ENCODE measurements around the gene SLC10A3.
A peak's percentile ranks its signal among the peaks of the same experiment; 100 is the strongest.

The SLC10A3 gene

GRCh38 chrX:154484255-154485149 is 5.9 kb downstream of the SLC10A3 start:
- no peak for DNase-seq (ENCODE audit: low read depth in 2 of 2)

DNA sequence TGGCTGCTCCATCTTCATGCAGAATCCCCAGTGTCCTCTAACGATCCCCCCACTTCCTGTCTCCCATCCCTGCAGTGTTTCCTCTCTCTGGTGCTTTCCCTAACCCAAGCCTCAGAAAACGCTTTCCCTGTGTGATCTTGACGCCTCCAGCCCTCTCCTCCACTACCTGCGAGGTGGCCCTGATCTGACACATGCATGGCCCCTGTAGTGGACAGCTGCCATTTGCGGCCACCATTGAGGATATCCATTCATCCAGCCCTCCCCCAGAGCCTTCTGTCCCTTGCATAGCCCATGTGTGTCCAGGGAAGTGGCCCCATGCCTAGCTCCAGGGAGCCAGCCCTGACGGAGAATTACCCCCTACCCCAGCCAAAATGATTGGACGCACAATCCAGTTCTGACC is 7.1 kb downstream of the SLC10A3 start:
- DNase-seq (ENCODE audit: low read depth in 2 of 2): no peak

- no peak for DNase-seq (ENCODE audit: low read depth in 2 of 2)
Observed at GRCh38 chrX:154482786-154483185, 7.6 kb downstream of the SLC10A3 start.

DNA sequence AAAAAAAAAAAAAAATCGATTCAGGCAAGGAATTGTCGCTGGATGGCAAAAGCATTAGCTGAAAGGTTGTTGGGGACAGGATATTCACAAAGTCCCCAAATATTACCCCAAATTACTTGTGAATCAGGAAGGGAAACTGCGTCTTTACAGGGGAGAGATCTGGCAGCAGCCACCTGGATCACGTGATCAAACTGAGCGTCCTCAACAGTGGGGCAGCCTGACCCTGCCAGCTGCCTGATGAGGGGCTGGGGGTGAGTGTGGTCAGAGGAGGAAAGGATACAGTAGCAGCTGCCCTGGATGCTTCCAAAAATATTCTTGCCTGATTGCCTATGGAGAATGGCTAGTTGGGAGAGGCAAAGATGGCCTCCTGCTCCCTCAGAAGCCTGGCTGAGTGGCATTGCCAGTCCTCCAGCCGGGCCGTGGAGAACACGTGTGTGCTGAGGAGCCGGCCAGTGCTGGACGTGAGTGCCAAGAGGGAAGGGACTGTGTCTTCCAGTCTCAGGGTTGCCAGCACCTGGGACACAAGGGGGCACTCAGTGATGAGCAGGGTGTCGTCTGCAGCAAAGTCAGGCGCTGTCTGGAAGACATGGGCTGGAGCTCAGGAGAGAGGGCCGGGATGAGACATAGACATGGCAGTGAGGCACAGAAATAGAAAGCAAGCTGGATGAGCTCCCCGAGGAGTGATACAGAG is 8.4 kb downstream of the SLC10A3 start:
- DNase-seq (ENCODE audit: low read depth in 2 of 2): no peak

DNA sequence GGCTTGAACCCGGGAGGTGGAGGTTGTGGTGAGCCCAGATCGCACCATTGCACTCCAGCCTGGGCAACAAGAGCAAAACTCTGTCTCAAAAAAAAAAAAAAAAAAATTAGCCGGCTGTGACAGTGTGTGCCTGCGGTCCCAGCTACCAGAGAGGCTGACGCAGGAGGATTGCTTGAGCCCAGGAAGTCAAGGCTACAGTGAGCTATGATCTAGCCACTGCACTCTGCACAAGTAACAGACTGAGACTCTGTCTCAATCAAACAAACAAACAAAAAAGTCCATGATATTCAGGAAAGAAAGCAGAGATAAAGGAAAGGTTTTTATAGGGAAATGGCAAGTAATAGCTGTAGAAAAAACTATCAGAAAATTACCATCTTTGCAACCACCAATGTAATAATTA is 9.2 kb downstream of the SLC10A3 start:
- DNase-seq (ENCODE audit: low read depth in 2 of 2): no peak

DNA sequence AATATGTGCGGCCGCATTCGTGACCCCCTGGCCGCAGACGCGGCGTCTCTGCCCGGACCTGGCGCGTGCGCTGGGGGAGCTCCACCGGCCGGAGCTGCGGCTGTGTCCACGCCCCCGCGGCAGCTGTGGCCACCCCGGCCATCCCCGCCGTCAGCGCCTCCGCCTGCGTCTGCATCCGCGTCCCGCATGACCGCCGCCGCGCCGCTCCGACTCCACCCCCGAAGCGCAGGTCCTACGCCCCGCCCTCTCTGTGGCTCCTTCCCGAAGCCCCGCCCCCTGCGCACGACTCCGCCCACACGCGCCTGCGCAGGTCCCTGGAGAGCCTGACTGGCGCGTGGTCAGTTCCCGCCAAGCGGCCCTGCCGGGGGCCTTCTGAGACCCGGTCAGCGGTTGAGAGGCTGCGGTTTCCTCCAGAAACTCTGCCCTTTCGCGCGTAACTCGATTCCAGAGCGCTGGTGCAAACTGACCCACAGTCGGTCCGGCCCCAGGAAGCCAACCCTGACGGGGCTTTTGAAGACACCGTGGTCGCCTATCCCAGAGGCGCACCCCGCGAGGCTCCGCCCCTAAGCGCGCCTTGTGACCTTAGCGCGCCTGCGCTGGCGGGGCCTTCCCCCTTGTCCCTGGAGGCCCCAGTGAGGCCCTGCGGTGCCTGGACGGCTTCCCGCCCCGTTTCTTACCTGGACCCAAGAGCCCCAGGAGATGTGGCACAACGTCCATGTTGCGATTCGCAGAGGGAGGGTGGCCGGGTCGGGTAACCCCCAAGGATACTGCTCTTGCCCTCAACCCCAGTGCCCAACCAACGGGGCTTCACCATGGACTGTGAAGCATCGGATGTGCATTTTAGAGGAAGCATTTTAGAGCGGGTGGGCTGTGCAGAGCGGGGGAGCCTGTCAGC is 11.5 kb downstream of the SLC10A3 start, which contains the start of gene LAGE3:
Gene LAGE3 (minus strand): TSS at position 554 of the 895 bp plus-strand sequence. CDS start 366 bp downstream, at position 188.
- DNase-seq (ENCODE audit: low read depth in 2 of 2): peak; percentile 65 to 67

DNA sequence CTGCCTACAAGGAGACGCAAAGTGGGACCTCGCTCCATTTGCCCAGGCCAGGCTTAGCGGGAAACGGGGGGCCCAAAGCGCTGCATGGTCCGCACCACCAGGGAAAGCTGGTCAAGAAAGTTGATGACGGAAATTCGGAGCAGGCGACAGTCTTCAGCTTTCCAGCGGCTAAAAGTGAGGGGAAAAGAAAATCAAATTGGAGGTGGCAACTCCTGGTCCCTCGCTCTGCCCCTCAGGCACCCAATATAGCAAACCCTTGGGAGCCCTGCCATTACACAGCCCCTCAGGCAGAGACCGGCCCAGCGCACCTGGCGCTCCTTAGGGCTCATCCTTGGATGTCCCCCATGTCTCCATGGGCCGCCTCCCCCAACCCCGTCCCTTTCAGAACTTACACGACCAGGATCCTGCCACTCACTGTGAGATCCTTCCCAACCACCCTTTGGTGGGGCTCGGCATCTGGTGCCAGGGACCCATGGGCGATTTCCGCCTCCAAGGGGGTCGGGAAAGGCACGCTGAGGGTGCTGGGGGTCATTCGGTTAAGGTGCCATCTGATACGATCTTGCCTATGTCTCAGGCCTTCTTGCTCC is 12.4 kb downstream of the SLC10A3 start:
- DNase-seq (ENCODE audit: low read depth in 2 of 2): no peak

DNA sequence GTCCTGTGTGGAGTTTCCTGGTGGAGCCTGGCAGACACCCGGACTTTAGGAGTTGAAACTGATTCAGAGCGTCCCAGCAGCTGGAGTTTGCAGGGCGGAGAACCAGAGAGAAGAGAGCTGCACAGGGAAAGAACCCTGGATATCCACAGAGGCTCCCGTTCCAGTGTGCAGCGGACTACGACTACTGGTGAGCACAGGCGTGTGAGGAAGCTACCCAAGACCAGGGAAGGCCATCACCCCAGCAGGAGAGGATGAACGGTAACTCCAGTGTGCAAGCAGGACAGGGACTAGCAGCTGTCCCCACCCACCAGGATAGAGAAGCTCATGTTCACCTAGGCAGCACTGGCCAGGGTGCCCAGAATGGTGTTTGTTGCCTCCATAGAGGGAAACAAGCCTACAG is 13.6 kb downstream of the SLC10A3 start:
- DNase-seq (ENCODE audit: low read depth in 2 of 2): no peak

DNA sequence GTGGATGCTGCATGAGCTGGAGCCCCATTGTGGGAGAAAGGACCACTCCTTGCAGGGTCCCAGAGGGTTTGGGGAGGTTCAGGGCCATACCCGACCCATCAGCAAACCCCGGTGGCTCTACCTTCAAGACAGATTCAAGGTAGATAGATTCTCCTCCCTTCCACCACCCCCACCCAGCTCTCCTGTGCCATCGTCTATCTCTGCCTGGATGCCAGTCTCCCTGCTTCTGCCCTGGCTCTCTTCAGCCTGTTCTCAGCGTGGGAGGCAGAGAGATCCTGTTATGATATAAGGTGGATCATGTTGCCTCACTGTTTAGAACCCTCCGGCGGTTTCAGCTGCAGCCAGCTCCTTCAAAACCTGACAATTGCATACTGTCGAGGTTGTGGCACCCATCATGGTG is 16.7 kb downstream of the SLC10A3 start:
- DNase-seq (ENCODE audit: low read depth in 2 of 2): no peak

DNA sequence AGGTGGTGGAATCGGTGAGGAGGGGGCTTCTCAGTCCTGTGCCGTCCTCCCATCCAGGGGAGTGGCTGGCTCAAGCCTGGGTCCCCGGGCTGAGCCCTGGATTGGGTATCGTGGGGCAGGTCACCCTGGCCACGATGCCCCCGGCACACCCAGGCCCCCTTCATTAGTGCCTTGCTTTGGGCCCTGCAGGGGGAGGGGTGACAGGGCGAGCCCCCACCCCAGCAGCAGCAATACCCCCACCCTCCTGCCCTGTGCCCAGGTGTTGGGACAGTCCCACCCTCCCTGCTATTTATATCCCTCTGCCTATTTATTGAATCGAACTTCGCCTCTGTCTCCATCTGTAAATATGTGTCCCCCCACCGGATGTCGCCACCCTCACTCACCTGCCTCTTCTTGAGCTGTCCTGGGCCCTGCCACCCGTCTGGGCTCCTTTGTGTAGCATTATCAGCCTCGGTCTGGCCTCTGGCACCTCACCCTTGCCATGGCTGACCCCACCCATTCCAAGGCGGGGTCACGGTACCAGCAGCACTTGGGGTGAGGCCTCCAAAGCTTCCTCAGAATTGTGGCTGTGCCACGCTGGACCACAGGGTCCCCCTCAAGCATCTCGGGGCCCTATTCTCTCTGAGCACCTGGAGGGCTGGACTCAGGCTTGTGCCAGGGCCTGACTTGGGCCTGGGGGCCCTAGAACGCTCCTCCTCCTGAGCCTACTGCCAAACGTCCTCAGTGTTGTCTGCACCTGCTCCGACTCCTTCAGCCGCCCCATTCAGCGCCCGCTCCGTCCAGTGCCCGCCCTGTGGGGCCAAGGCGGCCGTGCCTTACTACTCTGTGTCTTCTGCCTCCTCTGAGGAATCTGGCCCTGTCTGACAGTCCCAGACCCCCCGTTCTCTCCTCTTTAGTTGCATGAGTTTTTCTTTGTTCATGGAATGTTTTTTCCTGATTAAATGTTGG is 17.5 kb downstream of the SLC10A3 start:
- DNase-seq (ENCODE audit: low read depth in 2 of 2): no peak

GRCh38 chrX:154471839-154472684 is 18.4 kb downstream of the SLC10A3 start:
- DNase-seq (ENCODE audit: low read depth in 2 of 2): no peak

DNA sequence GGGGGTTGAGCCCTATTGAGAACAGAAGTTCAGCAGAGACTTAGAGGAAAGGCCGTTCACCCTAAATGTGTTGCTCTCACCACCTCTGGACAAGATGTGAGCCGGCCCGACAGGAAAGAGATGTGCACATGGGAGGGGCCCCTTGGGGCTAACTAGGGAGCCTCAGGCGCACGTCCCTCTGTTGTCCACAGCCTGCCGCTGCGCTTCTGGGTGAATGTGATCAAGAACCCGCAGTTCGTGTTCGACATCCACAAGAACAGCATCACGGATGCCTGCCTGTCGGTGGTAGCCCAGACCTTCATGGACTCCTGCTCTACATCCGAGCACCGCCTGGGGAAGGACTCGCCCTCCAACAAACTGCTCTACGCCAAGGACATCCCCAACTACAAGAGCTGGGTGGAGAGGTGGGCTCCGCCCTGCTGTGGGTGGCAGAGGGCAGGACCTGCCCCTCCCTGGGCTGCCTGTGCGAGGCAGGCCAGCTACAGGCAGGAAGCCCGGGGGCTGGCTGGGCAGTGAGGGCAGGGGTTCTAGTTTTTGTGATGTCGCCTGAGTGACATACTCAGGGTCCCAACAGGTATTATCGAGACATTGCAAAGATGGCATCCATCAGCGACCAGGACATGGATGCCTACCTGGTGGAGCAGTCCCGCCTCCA is 19.4 kb downstream of the SLC10A3 start:
- no peak for DNase-seq (ENCODE audit: low read depth in 2 of 2)

- DNase-seq (ENCODE audit: low read depth in 2 of 2): no peak
Observed at GRCh38 chrX:154470434-154470833, 20.0 kb downstream of the SLC10A3 start.

GRCh38 chrX:154469880-154470279 is 20.5 kb downstream of the SLC10A3 start:
- no peak for DNase-seq (ENCODE audit: low read depth in 2 of 2)

GRCh38 chrX:154469114-154469513 is 21.3 kb downstream of the SLC10A3 start:
- no peak for DNase-seq (ENCODE audit: low read depth in 2 of 2)

DNA sequence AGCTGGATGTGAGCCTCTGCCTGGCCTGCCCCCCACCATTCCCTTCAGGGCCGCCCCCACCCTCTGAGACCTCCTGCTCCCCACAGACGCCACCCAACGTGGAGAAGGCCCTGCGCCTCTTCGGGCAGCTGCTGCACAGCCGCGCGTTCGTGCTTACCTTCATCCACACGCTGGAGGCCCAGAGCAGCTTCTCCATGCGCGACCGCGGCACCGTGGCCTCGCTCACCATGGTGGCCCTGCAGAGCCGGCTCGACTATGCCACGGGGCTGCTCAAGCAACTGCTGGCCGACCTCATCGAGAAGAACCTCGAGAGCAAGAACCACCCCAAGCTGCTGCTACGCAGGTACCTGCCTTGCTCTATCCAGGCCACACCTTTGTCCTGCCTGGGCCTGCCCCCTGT is 22.2 kb downstream of the SLC10A3 start:
- no peak for DNase-seq (ENCODE audit: low read depth in 2 of 2)

DNA sequence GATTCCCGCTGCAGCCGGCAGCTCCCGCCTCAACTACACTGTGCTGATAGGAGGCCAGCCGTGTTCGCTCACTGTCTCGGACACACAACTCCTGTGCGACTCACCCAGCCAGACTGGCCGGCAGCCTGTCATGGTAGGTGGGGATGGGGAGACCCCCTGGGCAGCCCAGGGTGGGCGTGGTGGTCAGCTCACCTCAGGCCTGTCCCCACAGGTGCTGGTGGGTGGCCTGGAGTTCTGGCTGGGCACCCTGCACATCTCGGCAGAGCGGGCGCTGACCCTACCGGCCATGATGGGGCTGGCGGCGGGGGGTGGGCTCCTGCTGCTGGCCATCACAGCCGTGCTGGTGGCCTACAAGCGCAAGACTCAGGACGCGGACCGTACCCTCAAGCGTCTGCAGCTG is 22.9 kb downstream of the SLC10A3 start:
- no peak for DNase-seq (ENCODE audit: low read depth in 2 of 2)

- DNase-seq (ENCODE audit: low read depth in 2 of 2): no peak
Observed at GRCh38 chrX:154466907-154467306, 23.5 kb downstream of the SLC10A3 start.

DNA sequence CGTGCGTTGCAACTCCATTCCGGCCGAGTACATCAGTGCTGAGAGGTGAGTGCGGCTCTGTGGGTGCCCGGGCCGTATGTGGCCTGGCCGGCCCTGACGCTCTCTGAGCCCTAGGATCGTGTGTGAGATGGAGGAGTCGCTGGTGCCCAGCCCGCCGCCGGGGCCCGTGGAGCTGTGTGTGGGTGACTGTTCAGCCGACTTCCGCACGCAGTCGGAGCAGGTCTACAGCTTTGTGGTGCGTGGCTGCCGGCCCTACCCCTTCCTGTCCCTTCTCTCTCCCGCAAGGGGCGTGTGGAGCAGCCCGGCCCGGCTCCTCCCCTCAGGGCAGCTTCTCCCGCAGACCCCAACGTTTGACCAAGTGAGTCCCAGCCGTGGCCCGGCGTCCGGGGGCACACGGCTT is 24.4 kb downstream of the SLC10A3 start:
- no peak for DNase-seq (ENCODE audit: low read depth in 2 of 2)

All from fibroblast of skin of left quadriceps (primary cell).